ENCODE results near the gene NEURL4. TPM values are rescaled to one million over a fixed set of nuclear protein-coding genes. Genes with fewer than 3 reads are reported as not detected.

Gene NEURL4
- total and polyA plus RNA-seq, 2 donors (not counting 3 experiments of a cell fraction or from before 2014, with no cell fraction given) = 32.0 to 44.9 TPM

DNA sequence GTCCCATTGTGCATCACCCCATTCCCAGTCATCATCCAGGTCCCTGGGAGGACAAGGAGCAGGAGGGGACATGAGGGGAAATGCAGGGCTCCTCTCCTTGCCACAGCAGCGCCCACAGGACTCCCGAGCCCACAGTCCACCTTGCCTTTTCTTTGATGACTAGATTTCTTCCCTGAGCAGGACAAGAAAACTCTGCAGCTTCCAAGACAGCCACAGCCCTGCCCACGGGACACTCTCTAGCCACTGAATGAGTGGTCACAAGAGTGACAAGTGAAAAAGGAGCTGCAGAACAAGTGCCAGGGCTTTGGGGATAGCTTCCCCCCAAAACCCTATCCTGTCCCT, 4.7 kb downstream of the NEURL4 start:
- DNase-seq (ENCODE audit: low read depth, low spot score) (no peak), FAIRE-seq (no peak)
- H3K27ac ChIP-seq (ENCODE audit: insufficient read depth, low read depth, low read length) = no peak overlapping the region
- BruUV-seq (replicated peaks) = no TSS peak
- no peak overlapping the region for H3K4me3 ChIP-seq (replicated peaks in 1 of 3; ENCODE audit: insufficient read depth in 1 of 3, low read depth in 1 of 3, low read length in 3 of 3)
- peaks cover 6% of the 10 kb centered on the region for H3K4me1 ChIP-seq (ENCODE audit: control insufficient read depth, extremely low read depth, insufficient read depth, low read length)
- H3K36me3 ChIP-seq (ENCODE audit: control insufficient read depth in 2 of 2, extremely low read depth in 1 of 2, insufficient read depth in 2 of 2, low read length in 2 of 2) = peaks cover 10 to 41% of the 10 kb centered on the region in 2 experiments
- no peak overlapping the region for H3K9ac ChIP-seq (replicated peaks; ENCODE audit: extremely low read depth, insufficient read depth, low read length)
- H3K27me3 ChIP-seq (ENCODE audit: control insufficient read depth in 2 of 2, insufficient read depth in 2 of 2, low read length in 2 of 2) = no peaks in the 10 kb centered on the region
- dilution Hi-C loops (cut with MboI; ENCODE audit: extremely low pct_ligation_motif_present, low sequenced_read_pairs) (no loop called here), intact Hi-C loops (cut with micrococcal nuclease) (loop anchor here (1.0 kb wide), 2 partner anchors 22 to 237 kb away; partner anchors contain the start of gene SENP3)
- no peak overlapping the region for H2AFZ ChIP-seq (ENCODE audit: low read depth, low read length)
- no peaks in the 10 kb centered on the region for H3K9me3 ChIP-seq (replicated peaks; ENCODE audit: control insufficient read depth, insufficient read depth, low read length)
- no peak for TF ChIP-seq GATA2 (IDR thresholded peaks at IDR 0.05; ENCODE audit: insufficient read depth, insufficient read length, low read depth, low read length)
- no peak for TF ChIP-seq POLR2AphosphoS5 (IDR thresholded peaks at IDR 0.05; ENCODE audit: insufficient read depth, low read depth, low read length)
- no peak for TF ChIP-seq EZH2 (IDR thresholded peaks at IDR 0.05; ENCODE audit: borderline replicate concordance, low read depth, low read length, severe bottlenecking)
- TF ChIP-seq, protein P1, sequence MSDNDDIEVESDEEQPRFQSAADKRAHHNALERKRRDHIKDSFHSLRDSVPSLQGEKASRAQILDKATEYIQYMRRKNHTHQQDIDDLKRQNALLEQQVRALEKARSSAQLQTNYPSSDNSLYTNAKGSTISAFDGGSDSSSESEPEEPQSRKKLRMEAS (IDR thresholded peaks at IDR 0.05; ENCODE audit: insufficient read depth, insufficient read length) = no peak
- TF ChIP-seq MYC (IDR thresholded peaks at IDR 0.05; ENCODE audit: low read depth, low read length) = no peak
- TF ChIP-seq JUN (IDR thresholded peaks at IDR 0.05; ENCODE audit: borderline replicate concordance, insufficient read depth, insufficient read length, low read depth) = no peak
- TF ChIP-seq POLR2A (IDR thresholded peaks at IDR 0.05; ENCODE audit: low read depth, low read length) = no peak
- no peak for TF ChIP-seq FOS (IDR thresholded peaks at IDR 0.05; ENCODE audit: borderline replicate concordance, insufficient read depth, low read length)
- TF ChIP-seq, protein P2, sequence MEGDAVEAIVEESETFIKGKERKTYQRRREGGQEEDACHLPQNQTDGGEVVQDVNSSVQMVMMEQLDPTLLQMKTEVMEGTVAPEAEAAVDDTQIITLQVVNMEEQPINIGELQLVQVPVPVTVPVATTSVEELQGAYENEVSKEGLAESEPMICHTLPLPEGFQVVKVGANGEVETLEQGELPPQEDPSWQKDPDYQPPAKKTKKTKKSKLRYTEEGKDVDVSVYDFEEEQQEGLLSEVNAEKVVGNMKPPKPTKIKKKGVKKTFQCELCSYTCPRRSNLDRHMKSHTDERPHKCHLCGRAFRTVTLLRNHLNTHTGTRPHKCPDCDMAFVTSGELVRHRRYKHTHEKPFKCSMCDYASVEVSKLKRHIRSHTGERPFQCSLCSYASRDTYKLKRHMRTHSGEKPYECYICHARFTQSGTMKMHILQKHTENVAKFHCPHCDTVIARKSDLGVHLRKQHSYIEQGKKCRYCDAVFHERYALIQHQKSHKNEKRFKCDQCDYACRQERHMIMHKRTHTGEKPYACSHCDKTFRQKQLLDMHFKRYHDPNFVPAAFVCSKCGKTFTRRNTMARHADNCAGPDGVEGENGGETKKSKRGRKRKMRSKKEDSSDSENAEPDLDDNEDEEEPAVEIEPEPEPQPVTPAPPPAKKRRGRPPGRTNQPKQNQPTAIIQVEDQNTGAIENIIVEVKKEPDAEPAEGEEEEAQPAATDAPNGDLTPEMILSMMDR (IDR thresholded peaks at IDR 0.05; ENCODE audit: extremely low read depth in 1 of 2, insufficient read depth in 1 of 2, low read depth in 1 of 2, low read length in 2 of 2) = no peak
- no peaks in the 10 kb centered on the region for H3K9me1 ChIP-seq (replicated peaks; ENCODE audit: control insufficient read depth, extremely low read depth, insufficient read depth, low read length)
- no peak overlapping the region for H3K4me2 ChIP-seq (ENCODE audit: insufficient read depth, low read length)
- ChIA-PET CTCF (interaction anchor here (0.7 to 1.8 kb wide), 11 partner anchors 13 to 279 kb away, joined by 3 to 13 read pairs (median 3); partner anchors contain the start of genes ACAP1, SLC2A4 and TNFSF13), POLR2A (no interaction called here)
- peaks cover 10% of the 10 kb centered on the region for H3K79me2 ChIP-seq (ENCODE audit: control insufficient read depth, insufficient read depth, low read length)
- H4K20me1 ChIP-seq (replicated peaks; ENCODE audit: control insufficient read depth, extremely low read depth, insufficient read depth, low read length) = no peaks in the 10 kb centered on the region

Data from endothelial cell of umbilical vein (primary cell).